ENCODE results near the gene ALDH5A1. TPM values are rescaled to one million over a fixed set of nuclear protein-coding genes. Genes with fewer than 3 reads are reported as not detected.
"Not testable (repeated sequence)": the region's sequence is repeated elsewhere in the genome, so short reads cannot be mapped to it uniquely, and the experiment has no call there.

Gene ALDH5A1
- total and polyA plus RNA-seq, 11 donors, result 3.0 to 35.5 (median 19.7) TPM

DNA sequence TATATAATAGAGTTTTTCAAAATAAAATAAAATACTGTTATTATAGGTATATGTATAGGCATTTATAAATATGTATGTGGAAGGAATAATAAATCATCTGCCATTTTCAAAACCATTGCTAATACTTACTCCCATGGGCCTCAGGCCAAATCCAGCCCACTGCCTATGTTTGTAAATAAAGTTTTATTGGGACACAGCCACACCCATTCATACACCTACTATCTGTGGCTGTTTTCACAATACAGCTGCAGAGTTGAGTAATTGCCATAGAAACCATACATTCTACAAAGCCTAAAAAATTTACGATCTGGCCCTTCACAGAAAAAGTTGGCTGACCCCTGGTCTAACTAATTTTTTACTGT lies 9.5 kb downstream of the ALDH5A1 start:
- no peak for ATAC-seq
- H3K27ac ChIP-seq, result no peak overlapping the region
- no peaks in the 10 kb centered on the region for H3K4me1 ChIP-seq
- TF ChIP-seq, protein P1, sequence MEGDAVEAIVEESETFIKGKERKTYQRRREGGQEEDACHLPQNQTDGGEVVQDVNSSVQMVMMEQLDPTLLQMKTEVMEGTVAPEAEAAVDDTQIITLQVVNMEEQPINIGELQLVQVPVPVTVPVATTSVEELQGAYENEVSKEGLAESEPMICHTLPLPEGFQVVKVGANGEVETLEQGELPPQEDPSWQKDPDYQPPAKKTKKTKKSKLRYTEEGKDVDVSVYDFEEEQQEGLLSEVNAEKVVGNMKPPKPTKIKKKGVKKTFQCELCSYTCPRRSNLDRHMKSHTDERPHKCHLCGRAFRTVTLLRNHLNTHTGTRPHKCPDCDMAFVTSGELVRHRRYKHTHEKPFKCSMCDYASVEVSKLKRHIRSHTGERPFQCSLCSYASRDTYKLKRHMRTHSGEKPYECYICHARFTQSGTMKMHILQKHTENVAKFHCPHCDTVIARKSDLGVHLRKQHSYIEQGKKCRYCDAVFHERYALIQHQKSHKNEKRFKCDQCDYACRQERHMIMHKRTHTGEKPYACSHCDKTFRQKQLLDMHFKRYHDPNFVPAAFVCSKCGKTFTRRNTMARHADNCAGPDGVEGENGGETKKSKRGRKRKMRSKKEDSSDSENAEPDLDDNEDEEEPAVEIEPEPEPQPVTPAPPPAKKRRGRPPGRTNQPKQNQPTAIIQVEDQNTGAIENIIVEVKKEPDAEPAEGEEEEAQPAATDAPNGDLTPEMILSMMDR (IDR thresholded peaks at IDR 0.05), result no peak
- TF ChIP-seq POLR2A (IDR thresholded peaks at IDR 0.05), result no peak
- no peaks in the 10 kb centered on the region for H3K27me3 ChIP-seq
- intact Hi-C loops (cut with DNase I), result no loop called here
- no peak for DNase-seq
- WGBS, 4 donors, result 93 to 100% (median 98%) methylated on average over 1 of the region's 1 CpG
- H3K4me3 ChIP-seq, result no peak overlapping the region
- peaks cover 0 to 62% (median 17%) of the 10 kb centered on the region in 9 donors for H3K36me3 ChIP-seq
- peaks cover 0 to 3% (median 0%) of the 10 kb centered on the region in 12 donors for H3K9me3 ChIP-seq

DNA sequence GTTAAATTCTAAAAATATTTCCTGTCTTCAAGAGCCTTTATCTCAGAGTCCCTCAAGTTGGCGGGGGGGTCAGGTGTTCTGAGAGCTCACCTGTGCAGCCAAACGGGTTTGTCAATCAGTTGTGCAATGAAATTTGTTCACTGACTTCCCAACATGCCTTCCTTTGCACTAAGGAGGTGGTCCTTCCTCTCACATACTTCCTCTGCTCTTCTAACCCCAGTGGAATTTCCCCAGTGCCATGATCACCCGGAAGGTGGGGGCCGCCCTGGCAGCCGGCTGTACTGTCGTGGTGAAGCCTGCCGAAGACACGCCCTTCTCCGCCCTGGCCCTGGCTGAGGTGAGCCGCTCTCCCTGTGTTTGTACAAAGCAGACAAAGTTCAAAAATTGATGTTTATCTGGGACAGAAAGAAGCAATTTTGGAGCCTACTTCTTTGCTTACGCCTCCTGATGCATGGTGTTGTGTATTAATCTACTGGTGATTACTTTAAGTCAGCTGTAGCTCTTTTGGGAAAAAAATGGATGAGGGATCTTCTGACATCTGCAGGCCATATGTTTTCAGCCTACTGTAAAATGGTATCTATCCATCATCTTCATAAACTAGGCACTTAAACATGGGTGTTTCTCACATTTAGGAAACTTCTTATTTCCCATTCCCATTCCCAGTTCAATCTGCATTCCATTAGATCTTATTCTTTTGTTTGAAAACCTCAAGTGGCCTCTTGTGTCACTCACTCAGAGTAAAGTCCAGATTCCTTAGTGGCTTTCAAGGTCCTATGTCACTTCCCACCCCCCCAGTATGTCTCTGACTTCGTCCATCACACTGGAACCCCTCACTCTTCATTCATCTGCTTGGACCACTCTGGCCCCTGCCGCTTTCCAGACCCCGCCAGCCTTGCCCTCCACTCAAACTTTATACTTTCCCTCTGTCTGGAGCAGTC lies 10.1 kb downstream of the ALDH5A1 start:
- peaks cover 0 to 62% (median 17%) of the 10 kb centered on the region in 9 donors for H3K36me3 ChIP-seq
- TF ChIP-seq, protein P1 (IDR thresholded peaks at IDR 0.05), result no peak
- no peak for TF ChIP-seq POLR2A (IDR thresholded peaks at IDR 0.05)
- 88 to 97% (median 91%) methylated on average over 14 of the region's 14 CpGs for WGBS, 4 donors
- intact Hi-C loops (cut with DNase I), result no loop called here
- peaks cover 0 to 3% (median 0%) of the 10 kb centered on the region in 12 donors for H3K9me3 ChIP-seq
- H3K4me1 ChIP-seq, result no peaks in the 10 kb centered on the region
- H3K27me3 ChIP-seq, result no peaks in the 10 kb centered on the region
- ATAC-seq, result no peak
- DNase-seq, result no peak
- no peak overlapping the region for H3K27ac ChIP-seq
- H3K4me3 ChIP-seq, result no peak overlapping the region

DNA sequence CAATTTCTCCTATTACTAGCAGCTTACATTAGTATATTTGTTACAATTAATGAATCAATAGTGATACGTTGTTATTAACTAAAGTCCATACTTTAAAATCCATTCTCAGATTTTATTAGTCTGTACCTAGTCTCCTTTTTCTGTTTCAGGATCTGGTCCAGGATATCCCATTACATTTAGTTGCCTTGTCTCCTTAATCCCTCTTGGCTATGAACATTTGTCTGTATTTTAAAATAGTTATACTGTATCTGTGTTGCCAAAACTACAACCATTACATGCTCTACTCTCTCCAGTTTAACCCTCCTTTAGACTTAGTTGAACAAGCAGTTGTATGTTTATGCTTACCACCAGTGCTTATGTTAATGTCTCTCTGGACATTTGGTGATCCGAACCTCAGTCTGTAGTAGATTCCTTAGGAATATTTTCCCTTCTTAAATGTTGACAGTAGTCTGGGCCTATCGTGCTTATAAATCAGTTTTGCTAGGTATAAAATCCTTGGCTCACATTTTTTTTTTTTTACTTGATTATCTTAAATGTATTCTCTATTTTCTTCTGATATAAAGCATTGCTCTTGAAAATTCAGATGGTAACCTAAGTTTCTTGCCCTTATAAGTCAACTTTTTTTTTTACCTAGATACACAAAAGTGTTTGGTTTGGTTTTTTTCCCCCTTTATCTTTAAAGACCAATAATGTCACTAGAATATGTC lies 12.2 kb downstream of the ALDH5A1 start:
- Histone ChIP-seq H3K4me1 (no peaks in the 10 kb centered on the region), H3K9me3 (peaks cover 0 to 3% (median 0%) of the 10 kb centered on the region in 12 donors), H3K27me3 (no peaks in the 10 kb centered on the region), H3K4me3 (no peak overlapping the region), H3K27ac (no peak overlapping the region), H3K36me3 (peaks cover 0 to 72% (median 19%) of the 10 kb centered on the region in 9 donors)
- intact Hi-C loops (cut with DNase I), result no loop called here
- ATAC-seq (no peak), DNase-seq (no peak)
- 94 to 96% (median 95%) methylated on average over 3 of the region's 3 CpGs for WGBS, 4 donors
- TF ChIP-seq POLR2A (IDR thresholded peaks at IDR 0.05), result no peak
- TF ChIP-seq, protein P1 (IDR thresholded peaks at IDR 0.05), result no peak

DNA sequence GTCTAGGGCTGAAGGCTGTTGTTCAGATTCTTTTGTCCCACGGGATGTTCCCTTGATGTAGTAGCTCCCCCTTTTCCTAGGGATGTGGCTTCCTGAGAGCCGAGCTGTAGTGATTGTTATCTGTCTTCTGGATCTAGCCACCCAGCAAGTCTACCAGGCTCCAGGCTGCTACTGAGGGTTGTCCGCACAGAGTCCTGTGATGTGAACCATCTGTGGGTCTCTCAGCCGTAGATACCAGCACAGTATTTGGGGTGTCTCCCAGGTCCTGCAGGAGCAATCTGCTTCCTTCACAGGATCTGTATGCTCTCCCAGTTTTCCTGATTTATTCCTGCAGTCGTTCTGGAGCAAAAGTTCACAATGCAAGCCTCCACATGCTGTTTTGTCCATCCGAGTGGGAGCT lies 17.2 kb downstream of the ALDH5A1 start:
- H3K4me3 ChIP-seq, H3K9me3 ChIP-seq, DNase-seq, H3K27me3 ChIP-seq, H3K4me1 ChIP-seq, H3K27ac ChIP-seq, ATAC-seq: not testable (repeated sequence)
- H3K36me3 ChIP-seq, result peaks cover 0 to 69% (median 18%) of the 10 kb centered on the region in 9 donors
- 56 to 75% (median 66%) methylated on average over 6 of the region's 6 CpGs for WGBS, 4 donors
- intact Hi-C loops (cut with DNase I), result loop anchor here in 2 of 10 donors (10.0 kb wide), 1 partner anchor 77 kb away; no protein-coding TSS in a partner anchor
